Transverse colon (tissue), 4 donors: Measurements from ENCODE around the gene GEMIN5. TPM values are rescaled to one million over a fixed set of nuclear protein-coding genes. Genes with fewer than 3 reads are reported as not detected.

Source experiments
- DNase-seq: peaks from one replicate; pipeline ENCODE4 v3.0.0-alpha.2; 2019
- H3K27ac ChIP-seq, 4 donors: fragments of 200-600 bp; sonication (generic); 2 replicates each; pipeline ENCODE4 v1.5.1; 2016 to 2018; ENCODE audit warnings: inconsistent platforms in 4 of 4
- H3K27me3 ChIP-seq: fragments of 200-600 bp; sonication (generic); 2 replicates; pipeline ENCODE4 v1.5.1; 2017; ENCODE audit warnings: inconsistent platforms
- H3K36me3 ChIP-seq, 4 donors: fragments of 200-600 bp; sonication (generic); 2 replicates each; pipeline ENCODE4 v1.5.1; 2017 to 2019; ENCODE audit warnings: inconsistent platforms in 4 of 4
- H3K4me1 ChIP-seq, 4 donors: fragments of 200-600 bp; sonication (generic); 2 replicates each; pipeline ENCODE4 v1.5.1; 2017 to 2020; ENCODE audit warnings: inconsistent platforms in 4 of 4
- H3K4me3 ChIP-seq, 4 donors: fragments of 200-600 bp; sonication (generic); 1 replicate in 1 of 4; 2 replicates in 3 of 4; pipeline versions ENCODE4 v1.5.1 to v1.6.1; 2017 to 2019; ENCODE audit warnings: inconsistent platforms in 4 of 4
- H3K9me3 ChIP-seq, 2 donors: fragments of 200-600 bp; sonication (generic); 2 replicates each; pipeline ENCODE4 v1.5.1; 2017 to 2019; ENCODE audit warnings: inconsistent platforms in 2 of 2
- CTCF ChIP-seq, 5 experiments: fragments of 200-600 bp in 3 of 5; fragments of 450-650 bp in 2 of 5; sonication (generic) in 3 of 5; IDR thresholded peaks; 1 replicate in 2 of 5; 2 replicates in 3 of 5; pipeline ENCODE4 v1.5.1; 2016 to 2017; ENCODE audit warnings: antibody characterized with exemption in 5 of 5, inconsistent platforms in 3 of 5, mild to moderate bottlenecking in 2 of 5, moderate library complexity in 1 of 5
- EP300 ChIP-seq: sonication (generic); formaldehyde crosslinking; IDR thresholded peaks from one replicate; pipeline ENCODE4 v1.6.1; 2017; ENCODE audit warnings: antibody characterized with exemption, low read depth
- POLR2A ChIP-seq: fragments of 450-650 bp; IDR thresholded peaks from one replicate; pipeline ENCODE4 v1.6.1; 2016; ENCODE audit warnings: antibody characterized with exemption, mild to moderate bottlenecking, moderate library complexity
- POLR2AphosphoS5 ChIP-seq, 3 donors: sonication (generic); formaldehyde crosslinking; IDR thresholded peaks; one replicate each; pipeline ENCODE4 v1.6.1; 2016; ENCODE audit warnings: antibody characterized with exemption in 3 of 3
- WGBS, 2 donors: methylation state at CpG; one replicate each; pipeline ENCODE4 v1.1.5; 2018; ENCODE audit warnings: low coverage in 1 of 2; 5-methylcytosine and 5-hydroxymethylcytosine counted together
- in situ Hi-C, 4 donors: fragments of 200-750 bp; cut with MboI; loops; one replicate each; pipeline versions ENCODE4 v1.15.0 to v1.15.1; 2017; ENCODE audit warnings: low sequenced_read_pairs in 3 of 4, low pct_ligation_motif_present in 1 of 4, low pct_unique_long_range_greater_than_20kb in 1 of 4
- intact Hi-C: fragments of 100-400 bp; cut with DNase I; formaldehyde crosslinking; loops from one replicate; pipeline ENCODE4 v1.15.1; 2023; ENCODE audit warnings: low total_unique reads
- total RNA-seq, 4 donors: library from RNA; depleted of rRNA; stranded (reverse); fragments of >200 nt; gene quantifications; one replicate each; pipeline ENCODE4 v1.1.0, GENCODE V29; 2016

Gene GEMIN5
- total RNA-seq, 4 donors from 2014 or later = 3.4 to 39.4 (median 7.3) TPM

DNA sequence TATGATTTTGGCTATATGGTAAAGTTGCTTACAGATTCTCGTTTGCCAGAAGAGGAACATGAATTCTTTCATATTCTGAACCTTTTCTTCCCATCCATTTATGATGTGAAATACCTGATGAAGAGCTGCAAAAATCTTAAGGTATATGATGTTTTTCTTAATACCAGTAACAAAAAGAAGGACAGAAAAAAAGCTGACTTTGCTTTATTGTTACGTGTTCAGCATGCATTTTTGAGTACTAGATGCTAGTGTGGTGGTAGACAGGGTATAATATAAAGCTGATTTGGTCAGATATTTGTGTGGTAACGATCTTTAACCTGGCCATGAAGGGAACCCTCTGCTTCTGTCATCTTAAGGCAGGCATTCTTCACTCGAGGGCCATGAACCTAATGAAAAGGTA lies 66.3 kb downstream of the GEMIN5 start:
- Histone ChIP-seq H3K4me1 (peaks cover 0 to 9% (median under 1%) of the 10 kb centered on the region in 4 donors), H3K36me3 (peaks cover 0 to 59% (median 30%) of the 10 kb centered on the region in 4 donors), H3K4me3 (no peak overlapping the region), H3K9me3 (no peaks in the 10 kb centered on the region), H3K27me3 (no peaks in the 10 kb centered on the region), H3K27ac (no peak overlapping the region)
- TF ChIP-seq POLR2AphosphoS5 (IDR thresholded peaks at IDR 0.05) (no peak), CTCF (IDR thresholded peaks at IDR 0.05) (no peak), POLR2A (no peak), EP300 (no peak)
- DNase-seq = no peak
- in situ Hi-C loops (no loop called here), intact Hi-C loops (no loop called here)
- WGBS, 2 donors = 86 to 89% methylated on average over 4 of the region's 4 CpGs

DNA sequence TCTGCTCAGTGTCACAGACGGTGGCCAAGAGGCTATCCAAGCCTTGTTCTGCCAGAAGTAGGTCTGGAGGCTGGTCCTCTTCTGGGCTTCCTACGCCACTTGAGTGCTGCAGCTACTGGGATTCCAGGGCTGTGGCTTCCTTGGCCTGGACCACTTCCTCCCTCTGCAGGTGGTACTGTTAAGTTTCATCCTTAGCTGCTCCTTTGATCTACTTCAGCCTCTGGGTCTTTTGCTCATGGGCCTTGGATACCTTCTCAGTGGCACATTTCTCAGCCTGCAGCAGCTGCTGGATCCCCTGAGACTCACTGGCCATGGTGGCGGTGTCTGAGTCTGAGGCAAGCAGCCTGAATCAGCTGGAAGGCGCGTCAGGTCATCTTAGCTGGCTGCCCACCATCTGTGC lies 69.3 kb downstream of the GEMIN5 start:
- intact Hi-C loops (no loop called here), in situ Hi-C loops (no loop called here)
- TF ChIP-seq POLR2AphosphoS5 (IDR thresholded peaks at IDR 0.05) = no peak
- peak in 1 of 5 experiments; percentile 9 for TF ChIP-seq CTCF (IDR thresholded peaks at IDR 0.05)
- no peak for TF ChIP-seq POLR2A
- no peak for TF ChIP-seq EP300
- Histone ChIP-seq H3K27me3 (no peaks in the 10 kb centered on the region), H3K4me1 (peaks cover 0 to 16% (median 5%) of the 10 kb centered on the region in 4 donors), H3K9me3 (no peaks in the 10 kb centered on the region), H3K27ac (no peak overlapping the region), H3K4me3 (no peak overlapping the region), H3K36me3 (peaks cover 0 to 46% (median 23%) of the 10 kb centered on the region in 4 donors)
- DNase-seq = no peak
- WGBS, 2 donors = 75 to 89% methylated on average over 2 to 5 of the region's 5 CpGs

- no peak for TF ChIP-seq POLR2A
- TF ChIP-seq CTCF (IDR thresholded peaks at IDR 0.05) = no peak
- TF ChIP-seq POLR2AphosphoS5 (IDR thresholded peaks at IDR 0.05) = no peak
- TF ChIP-seq EP300 = no peak
- WGBS, 2 donors = 75 to 77% methylated on average over 2 of the region's 2 CpGs
- no peaks in the 10 kb centered on the region for H3K27me3 ChIP-seq
- H3K4me3 ChIP-seq = no peak overlapping the region
- peaks cover 0 to 42% (median 14%) of the 10 kb centered on the region in 4 donors for H3K36me3 ChIP-seq
- peak overlapping the region in 1 of 4 donors; percentile 35 for H3K27ac ChIP-seq
- H3K4me1 ChIP-seq = peaks cover 8 to 25% (median 15%) of the 10 kb centered on the region in 4 donors
- DNase-seq = no peak
- in situ Hi-C loops = no loop called here
- H3K9me3 ChIP-seq = no peaks in the 10 kb centered on the region
- intact Hi-C loops = no loop called here
Measured at GRCh38 chr5:154866841-154867240, 71.2 kb downstream of the GEMIN5 start.

DNA sequence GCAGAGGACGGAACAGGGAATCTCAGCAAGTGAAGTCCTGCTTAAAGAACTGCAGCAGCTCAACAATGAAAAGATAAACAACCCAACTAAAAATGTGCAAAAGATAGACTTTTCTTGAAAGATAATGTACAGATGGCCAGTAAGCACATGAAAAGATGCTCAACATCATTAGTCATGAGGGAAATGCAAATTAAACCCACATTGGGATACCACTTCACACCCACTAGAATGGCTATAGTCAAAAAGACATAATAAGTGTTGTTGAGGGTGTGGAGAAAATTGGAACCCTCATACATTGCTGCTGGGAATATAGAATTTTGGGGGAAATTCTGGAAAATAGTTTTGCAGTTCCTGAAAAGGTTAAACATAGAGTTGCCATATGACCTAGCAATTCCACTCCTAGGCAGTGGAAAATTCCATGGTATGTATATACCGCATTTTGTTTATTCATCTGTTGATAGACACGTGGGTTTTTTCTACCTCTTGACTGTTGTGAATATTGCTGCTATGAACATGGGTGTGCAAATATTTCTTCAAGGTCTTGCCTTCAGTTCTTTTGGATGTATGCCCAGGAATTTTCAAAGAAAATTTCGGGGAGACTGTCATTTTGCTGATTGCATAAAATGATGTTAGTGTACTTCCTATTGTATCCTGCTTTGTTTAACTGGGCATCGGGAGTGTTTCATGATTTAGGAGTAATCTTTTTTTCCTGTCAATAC lies 72.4 kb downstream of the GEMIN5 start:
- 58 to 59% methylated on average over 5 of the region's 5 CpGs for WGBS, 2 donors
- DNase-seq = no peak
- Histone ChIP-seq H3K36me3 (peaks cover 0 to 30% (median 7%) of the 10 kb centered on the region in 4 donors), H3K27ac (peak overlapping the region in 1 of 4 donors; percentile 18), H3K27me3 (no peaks in the 10 kb centered on the region), H3K9me3 (no peaks in the 10 kb centered on the region), H3K4me3 (no peak overlapping the region), H3K4me1 (peaks cover 16 to 37% (median 27%) of the 10 kb centered on the region in 4 donors)
- TF ChIP-seq POLR2AphosphoS5 (IDR thresholded peaks at IDR 0.05) = no peak
- in situ Hi-C loops (no loop called here), intact Hi-C loops (no loop called here)
